ENCODE data around the gene YY1. TPM values are rescaled to one million over a fixed set of nuclear protein-coding genes. Genes with fewer than 3 reads are reported as not detected.
"Not testable (repeated sequence)": the region's sequence is repeated elsewhere in the genome, so short reads cannot be mapped to it uniquely, and the experiment has no call there.

YY1 gene
- total RNA-seq, 2 donors from 2014 or later = 75.5 to 77.9 TPM

DNA sequence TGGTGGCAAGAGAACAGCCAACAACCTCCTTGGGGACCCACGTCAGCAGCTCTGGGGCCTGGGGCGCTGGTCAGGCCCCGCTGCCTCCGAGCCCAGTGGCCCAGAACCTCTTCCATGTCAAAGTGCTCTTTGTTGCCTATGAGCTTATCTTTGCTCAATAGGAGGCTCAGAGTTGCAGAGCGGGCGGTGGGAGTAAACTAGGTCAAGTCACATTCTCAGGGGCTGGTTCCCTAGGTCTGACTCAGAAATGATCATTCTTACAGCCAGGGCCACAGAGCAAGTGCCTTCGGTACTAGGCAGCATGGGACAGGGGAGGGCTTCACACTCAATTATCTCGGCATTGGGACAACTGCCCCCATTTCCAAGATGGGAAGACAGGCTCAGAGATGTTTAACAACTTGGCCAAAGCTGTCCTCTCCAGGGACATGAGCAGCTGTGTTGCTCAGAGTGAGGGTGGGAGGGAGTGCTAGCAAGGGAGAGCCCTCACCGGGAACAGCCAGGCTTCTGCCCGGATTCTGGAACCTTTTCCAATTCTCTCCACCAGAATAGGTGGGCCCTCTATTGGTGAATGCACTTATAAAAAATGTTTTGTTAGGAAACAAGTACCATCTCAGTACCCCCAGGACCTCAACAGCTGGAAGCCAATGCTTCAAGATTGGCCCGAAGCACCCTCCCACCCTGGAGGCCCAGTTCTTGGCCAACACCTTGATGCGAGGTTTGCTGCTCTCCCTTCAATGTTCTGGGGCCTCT, 55.4 kb downstream of the YY1 start:
- no peaks in the 10 kb centered on the region for H3K9me3 ChIP-seq (ENCODE audit: control insufficient read depth, low read length, poor library complexity, severe bottlenecking)
- no peaks in the 10 kb centered on the region for H3K27me3 Mint-ChIP-seq
- H3K27ac Mint-ChIP-seq = no peak overlapping the region
- no peak for ATAC-seq
- H3K36me3 Mint-ChIP-seq (ENCODE audit: low read depth) = no peaks in the 10 kb centered on the region
- no peak for DNase-seq
- no peak overlapping the region for H3K4me3 Mint-ChIP-seq
- no peaks in the 10 kb centered on the region for H3K4me1 Mint-ChIP-seq

DNA sequence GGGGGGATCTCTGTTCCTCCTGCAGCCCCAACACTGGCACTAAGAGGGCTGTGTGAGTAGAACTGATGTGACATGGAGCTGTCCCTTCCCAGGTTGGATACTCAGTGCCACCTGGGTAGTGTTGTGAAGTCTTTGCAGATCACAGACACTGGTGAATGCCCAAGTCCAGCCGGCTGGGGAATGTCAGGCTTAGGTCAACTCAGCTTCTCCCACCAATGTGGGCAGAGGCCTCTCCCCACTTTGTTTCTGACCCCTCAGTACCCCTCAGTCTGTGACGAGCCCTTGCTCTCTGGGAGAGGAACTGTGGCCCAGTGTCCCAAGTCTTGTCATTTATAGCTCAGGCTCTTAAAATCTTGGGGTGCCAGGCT, 56.0 kb downstream of the YY1 start:
- no peak for ATAC-seq

DNA sequence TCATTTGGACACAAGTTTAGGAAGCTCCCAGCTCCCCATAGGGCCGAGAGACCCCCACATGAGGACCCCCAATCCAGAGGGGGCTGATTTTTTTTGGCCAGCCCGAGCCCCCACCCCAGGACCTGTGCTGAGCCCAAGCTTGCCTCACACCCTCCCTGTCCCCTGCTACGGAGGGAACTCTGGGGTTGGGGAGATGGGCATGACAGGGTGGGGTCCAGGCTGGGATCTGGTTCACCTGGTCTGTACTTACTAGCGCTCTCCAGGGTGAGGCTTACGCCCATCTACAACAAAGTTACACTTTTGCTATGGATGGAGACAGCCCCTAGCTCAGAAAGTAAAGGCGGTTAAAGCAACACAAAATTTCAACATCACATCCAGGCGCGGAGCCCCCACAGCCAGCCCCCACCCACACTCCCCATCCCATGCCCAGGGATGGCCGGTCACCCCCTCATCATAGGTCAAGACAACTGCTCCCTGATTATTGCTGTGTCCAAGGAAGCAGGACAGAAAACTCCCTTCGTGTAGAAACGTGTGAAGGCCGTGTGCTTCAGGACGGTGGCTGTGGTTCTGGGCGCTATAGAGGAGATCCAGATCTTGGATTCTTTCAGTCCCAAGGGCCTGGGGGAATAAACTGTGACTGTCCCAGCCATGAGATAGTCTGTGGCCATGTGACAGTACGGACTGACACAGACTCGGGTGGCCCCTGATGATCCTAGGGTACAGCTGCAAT, 56.6 kb downstream of the YY1 start:
- H3K9me3 ChIP-seq (ENCODE audit: control insufficient read depth, low read length, poor library complexity, severe bottlenecking) = no peaks in the 10 kb centered on the region
- no peak overlapping the region for H3K27ac Mint-ChIP-seq
- ATAC-seq (no peak), DNase-seq (no peak)
- H3K27me3 Mint-ChIP-seq = no peaks in the 10 kb centered on the region
- H3K36me3 Mint-ChIP-seq (ENCODE audit: low read depth) = no peaks in the 10 kb centered on the region
- H3K4me3 Mint-ChIP-seq = no peak overlapping the region
- no peaks in the 10 kb centered on the region for H3K4me1 Mint-ChIP-seq

More for the DNA sequence above, 56.0 kb downstream of the YY1 start:
- Mint-ChIP-seq H3K4me1 (no peaks in the 10 kb centered on the region), H3K4me3 (no peak overlapping the region), H3K36me3 (ENCODE audit: low read depth) (no peaks in the 10 kb centered on the region), H3K27ac (no peak overlapping the region), H3K27me3 (no peaks in the 10 kb centered on the region)
- H3K9me3 ChIP-seq (ENCODE audit: control insufficient read depth, low read length, poor library complexity, severe bottlenecking) = no peaks in the 10 kb centered on the region
- no peak for DNase-seq

DNA sequence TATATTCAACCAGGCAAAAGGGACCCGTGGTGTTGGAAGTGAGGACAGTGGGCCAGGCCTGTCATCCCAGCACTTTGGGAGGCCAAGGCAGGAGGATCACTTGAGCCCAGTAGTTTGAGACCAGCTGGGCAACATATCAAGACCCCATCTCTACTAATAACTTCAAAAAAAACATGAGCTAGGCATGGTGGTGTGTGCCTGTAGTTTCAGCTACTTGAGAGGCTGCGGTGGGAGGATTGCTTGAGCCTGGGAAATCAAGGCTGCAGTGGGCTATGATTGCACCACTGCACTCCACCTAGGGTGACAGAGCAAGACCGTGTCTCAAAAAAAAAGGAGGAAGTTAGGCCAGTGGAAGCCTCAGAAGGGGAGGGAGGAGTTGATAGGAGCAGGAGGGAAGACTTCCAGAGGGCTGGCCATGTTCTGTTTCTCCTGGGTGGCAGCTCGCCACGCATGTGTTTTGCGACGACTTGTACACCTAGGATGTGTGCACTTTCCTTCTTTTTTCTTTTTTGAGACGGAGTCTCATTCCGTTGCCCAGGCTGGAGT, 57.2 kb downstream of the YY1 start:
- H3K4me1 Mint-ChIP-seq = no peaks in the 10 kb centered on the region
- no peaks in the 10 kb centered on the region for H3K36me3 Mint-ChIP-seq (ENCODE audit: low read depth)
- H3K4me3 Mint-ChIP-seq = no peak overlapping the region
- no peak for DNase-seq
- H3K27me3 Mint-ChIP-seq = no peaks in the 10 kb centered on the region
- H3K27ac Mint-ChIP-seq = no peak overlapping the region
- ATAC-seq = no peak
- H3K9me3 ChIP-seq (ENCODE audit: control insufficient read depth, low read length, poor library complexity, severe bottlenecking) = no peaks in the 10 kb centered on the region

DNA sequence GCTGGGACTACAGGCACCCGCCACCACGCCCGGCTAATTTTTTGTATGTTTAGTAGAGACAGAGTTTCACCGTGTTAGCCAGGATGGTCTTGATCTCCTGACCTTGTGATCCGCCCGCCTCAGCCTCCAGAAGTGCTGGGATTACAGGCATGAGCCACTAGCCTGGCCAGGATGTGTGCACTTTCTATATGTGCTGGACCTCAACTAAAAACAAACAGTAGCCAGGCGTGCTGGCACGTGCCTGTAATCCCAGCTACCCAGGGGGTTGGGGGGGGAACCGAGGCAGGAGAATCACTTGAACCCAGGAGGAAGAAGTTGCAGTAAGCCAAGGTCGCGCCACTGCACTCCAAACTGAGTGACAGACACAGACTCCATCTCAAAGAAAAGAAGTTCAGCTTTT, 57.8 kb downstream of the YY1 start:
- DNase-seq; H3K36me3 Mint-ChIP-seq (ENCODE audit: low read depth); H3K27me3 Mint-ChIP-seq; ATAC-seq; H3K4me1 Mint-ChIP-seq; H3K9me3 ChIP-seq (ENCODE audit: control insufficient read depth, low read length, poor library complexity, severe bottlenecking); H3K4me3 Mint-ChIP-seq: not testable (repeated sequence)
- H3K27ac Mint-ChIP-seq = peak overlapping the region; percentile 11

DNA sequence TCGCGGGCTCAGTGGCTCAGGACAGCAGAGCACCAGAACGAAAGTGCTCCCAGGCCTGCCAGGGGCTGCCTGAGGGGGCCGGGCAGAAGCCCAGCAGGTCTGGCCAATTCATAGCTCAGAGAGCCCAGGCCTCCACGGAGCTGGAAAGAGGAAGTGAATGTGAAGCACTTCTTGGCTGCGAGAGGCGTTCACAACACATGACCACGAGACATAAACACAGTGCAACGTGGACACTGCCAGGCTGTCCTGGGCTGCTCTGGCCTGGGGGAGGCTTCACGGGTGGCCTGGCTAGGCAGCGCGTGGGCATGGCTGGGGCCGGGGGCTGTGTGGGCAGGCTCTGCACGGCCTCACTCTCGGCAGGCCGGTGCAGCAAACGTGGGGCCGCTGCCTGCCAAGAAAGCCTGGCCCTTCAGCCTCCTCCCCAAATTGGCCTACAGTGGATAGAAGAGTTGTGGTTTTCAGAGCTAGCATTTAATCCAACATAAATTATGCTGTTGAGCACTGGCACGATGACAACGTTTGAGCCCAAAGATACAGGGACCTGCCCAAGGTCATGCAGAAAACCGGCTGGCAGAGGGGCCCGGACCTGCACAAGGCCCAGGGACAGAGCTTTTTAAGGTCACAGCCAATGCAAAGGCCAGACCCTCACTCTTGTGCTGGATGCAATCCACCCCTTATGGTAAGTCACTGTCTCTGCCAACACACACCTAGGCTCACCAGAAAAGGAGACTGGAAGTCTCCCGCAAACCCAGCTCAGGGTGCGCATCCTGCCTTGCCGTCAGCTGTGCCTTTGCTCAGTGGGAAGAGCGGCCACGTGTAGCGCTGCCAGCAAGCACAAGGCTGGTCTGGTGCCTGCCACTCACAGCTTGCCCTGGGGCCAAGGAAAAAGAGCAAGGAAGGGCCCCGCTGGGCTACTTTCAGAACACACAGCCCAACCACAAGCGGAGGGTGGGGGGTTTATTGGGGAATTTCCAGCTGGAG, 58.7 kb downstream of the YY1 start:
- peak overlapping the region; percentile 11 for H3K27ac Mint-ChIP-seq
- no peak for DNase-seq
- H3K4me3 Mint-ChIP-seq = no peak overlapping the region
- H3K9me3 ChIP-seq (ENCODE audit: control insufficient read depth, low read length, poor library complexity, severe bottlenecking) = no peaks in the 10 kb centered on the region
- no peaks in the 10 kb centered on the region for H3K36me3 Mint-ChIP-seq (ENCODE audit: low read depth)
- no peaks in the 10 kb centered on the region for H3K4me1 Mint-ChIP-seq
- peak; percentile 60 for ATAC-seq
- H3K27me3 Mint-ChIP-seq = no peaks in the 10 kb centered on the region

DNA sequence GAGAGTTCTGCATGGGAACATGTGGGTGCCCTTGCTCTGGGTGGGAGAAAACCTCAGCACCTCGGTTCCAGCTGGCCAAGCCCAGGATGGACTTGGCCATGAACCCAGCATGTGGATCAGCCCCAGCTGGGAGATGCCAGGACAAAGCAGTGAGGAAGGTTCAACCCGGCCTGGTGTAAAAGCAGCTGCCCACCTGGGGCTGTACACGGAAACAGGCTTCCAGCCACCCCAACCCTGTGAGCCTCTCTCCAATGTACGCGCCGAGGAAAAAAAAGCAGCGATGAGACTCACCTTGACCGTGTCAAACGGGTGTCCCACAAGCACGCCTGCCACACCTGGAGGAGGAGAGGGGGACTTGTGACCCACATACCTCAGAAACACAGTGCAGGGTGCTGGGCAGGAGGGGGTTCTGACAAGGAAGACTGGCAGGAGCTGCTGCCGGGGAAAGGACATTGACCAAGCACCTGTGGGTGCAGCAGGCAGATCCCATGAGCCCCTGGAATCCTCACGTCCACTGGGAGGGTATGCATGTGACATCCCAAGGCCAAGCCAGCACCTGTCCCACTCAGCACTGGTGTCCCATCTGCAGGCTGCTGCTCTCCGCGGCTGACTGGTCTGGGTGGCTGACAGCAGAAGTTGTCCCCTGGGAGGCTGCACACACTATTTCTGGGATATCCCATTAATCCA, 59.8 kb downstream of the YY1 start:
- Mint-ChIP-seq H3K4me1 (no peaks in the 10 kb centered on the region), H3K36me3 (ENCODE audit: low read depth) (no peaks in the 10 kb centered on the region), H3K27ac (peak overlapping the region; percentile 11), H3K27me3 (no peaks in the 10 kb centered on the region), H3K4me3 (no peak overlapping the region)
- ATAC-seq (no peak), DNase-seq (no peak)
- H3K9me3 ChIP-seq (ENCODE audit: control insufficient read depth, low read length, poor library complexity, severe bottlenecking) = no peaks in the 10 kb centered on the region

DNA sequence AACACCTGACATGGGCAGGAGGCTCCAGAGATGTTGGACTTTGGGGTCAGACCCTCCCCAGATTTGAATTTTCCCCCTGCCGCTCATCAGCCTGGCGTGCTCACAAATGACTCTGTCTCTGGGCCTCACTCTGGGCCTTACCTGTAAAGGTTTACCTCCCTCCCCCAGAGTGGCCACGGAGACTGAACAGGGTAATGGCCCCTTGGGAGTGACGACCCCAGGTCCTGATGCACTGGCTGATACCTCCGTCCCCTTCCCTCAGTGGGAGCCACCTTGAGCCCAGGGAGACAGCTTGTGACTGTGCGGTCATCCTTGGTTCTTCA, 60.3 kb downstream of the YY1 start:
- H3K27me3 Mint-ChIP-seq = no peaks in the 10 kb centered on the region
- no peak for DNase-seq
- no peak overlapping the region for H3K4me3 Mint-ChIP-seq
- no peaks in the 10 kb centered on the region for H3K36me3 Mint-ChIP-seq (ENCODE audit: low read depth)
- H3K27ac Mint-ChIP-seq = peak overlapping the region; percentile 11
- no peak for ATAC-seq
- H3K4me1 Mint-ChIP-seq = no peaks in the 10 kb centered on the region
- H3K9me3 ChIP-seq (ENCODE audit: control insufficient read depth, low read length, poor library complexity, severe bottlenecking) = no peaks in the 10 kb centered on the region

DNA sequence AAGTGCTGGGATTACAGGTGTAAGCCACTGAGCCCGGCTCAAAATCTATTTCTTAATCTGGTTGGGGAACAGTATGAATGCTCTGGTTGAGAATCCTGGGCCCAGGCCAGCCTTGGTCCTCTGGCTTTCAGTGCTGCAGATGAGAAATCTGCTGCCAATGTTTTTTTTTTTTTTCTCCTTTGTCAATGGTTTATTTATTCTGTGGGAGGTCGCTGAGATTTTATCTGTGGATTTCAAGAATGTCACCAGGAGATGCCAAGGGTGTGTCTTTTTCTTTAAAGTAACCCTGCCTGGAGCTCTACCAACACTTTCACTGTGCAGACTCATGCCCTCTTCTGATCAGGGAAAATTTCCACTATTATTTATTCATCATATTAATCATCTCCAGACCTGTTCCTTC, 63.7 kb downstream of the YY1 start:
- Mint-ChIP-seq H3K4me3 (no peak overlapping the region), H3K4me1 (peaks cover 10% of the 10 kb centered on the region), H3K27ac (no peak overlapping the region), H3K36me3 (ENCODE audit: low read depth) (no peaks in the 10 kb centered on the region), H3K27me3 (no peaks in the 10 kb centered on the region)
- DNase-seq = no peak
- ATAC-seq = no peak
- H3K9me3 ChIP-seq (ENCODE audit: control insufficient read depth, low read length, poor library complexity, severe bottlenecking) = no peaks in the 10 kb centered on the region

DNA sequence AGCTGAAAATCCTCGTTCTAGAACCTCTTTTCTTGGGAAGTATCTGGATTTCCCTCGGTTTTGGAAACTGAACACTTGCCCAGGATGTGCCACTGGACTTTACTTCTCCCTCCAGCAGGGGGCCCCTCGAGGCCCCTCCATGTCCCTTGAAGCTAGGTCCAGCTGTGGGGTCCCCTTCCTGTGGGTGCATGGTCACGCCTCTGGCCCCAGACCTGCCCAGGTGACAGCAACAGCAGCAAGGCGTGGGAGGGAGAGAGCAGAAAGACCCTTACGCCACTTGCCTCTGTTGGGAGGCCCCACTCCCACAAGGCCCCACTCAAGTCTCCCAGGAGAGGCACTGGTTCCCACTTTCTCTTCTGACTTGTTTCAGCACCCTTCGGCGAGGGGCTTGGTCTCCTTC, 64.2 kb downstream of the YY1 start:
- Mint-ChIP-seq H3K27me3 (no peaks in the 10 kb centered on the region), H3K36me3 (ENCODE audit: low read depth) (no peaks in the 10 kb centered on the region), H3K27ac (no peak overlapping the region), H3K4me1 (peaks cover 11% of the 10 kb centered on the region), H3K4me3 (no peak overlapping the region)
- no peak for DNase-seq
- H3K9me3 ChIP-seq (ENCODE audit: control insufficient read depth, low read length, poor library complexity, severe bottlenecking) = no peaks in the 10 kb centered on the region
- ATAC-seq = no peak

DNA sequence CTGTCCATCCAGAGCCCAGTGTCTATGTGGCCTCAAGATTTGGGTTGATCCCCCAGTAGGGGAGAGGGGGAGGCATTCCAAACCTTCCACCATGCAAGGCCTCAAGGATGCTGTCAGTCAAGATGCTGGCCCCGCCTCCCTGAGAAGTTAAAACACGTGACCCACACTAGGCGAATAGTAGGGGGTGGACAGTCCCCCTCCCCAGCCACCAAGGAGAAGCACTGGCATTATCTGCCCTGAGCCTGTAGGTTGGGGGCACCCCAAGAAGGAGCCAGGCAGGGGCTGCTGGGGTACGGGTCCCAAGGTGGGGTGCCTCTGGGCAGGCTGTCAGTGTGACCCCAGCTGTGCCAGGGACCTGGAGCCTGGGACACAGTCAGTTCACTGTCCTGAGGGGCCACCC, 65.0 kb downstream of the YY1 start:
- ATAC-seq (no peak), DNase-seq (no peak)
- Mint-ChIP-seq H3K27ac (no peak overlapping the region), H3K27me3 (no peaks in the 10 kb centered on the region), H3K4me3 (peak overlapping the region; percentile 63), H3K36me3 (ENCODE audit: low read depth) (no peaks in the 10 kb centered on the region), H3K4me1 (peaks cover 11% of the 10 kb centered on the region)
- H3K9me3 ChIP-seq (ENCODE audit: control insufficient read depth, low read length, poor library complexity, severe bottlenecking) = no peaks in the 10 kb centered on the region

DNA sequence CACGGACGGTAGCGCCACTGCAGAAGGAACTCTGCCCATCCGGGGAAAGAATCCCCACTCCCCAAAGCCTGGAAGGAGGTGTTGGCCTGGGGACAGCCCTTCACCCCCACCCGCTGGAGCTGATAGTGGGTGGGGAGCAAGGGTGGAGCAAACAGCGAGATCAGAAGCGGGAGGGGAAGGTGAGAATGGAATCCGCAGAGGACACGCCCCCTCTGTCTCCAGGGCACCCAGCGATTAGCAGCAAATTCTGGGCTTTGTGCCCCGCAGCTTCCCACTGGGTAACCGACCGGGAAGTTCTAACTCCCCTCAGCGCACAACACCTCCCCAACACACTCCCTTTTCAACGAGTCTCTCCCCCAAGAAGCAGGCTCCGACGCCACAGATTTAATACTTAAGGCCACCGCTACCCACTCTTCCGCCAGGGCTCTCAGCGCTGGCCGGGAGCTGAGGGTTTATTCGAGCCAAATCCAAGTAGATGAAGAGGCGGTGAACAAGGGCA, 65.9 kb downstream of the YY1 start:
- Mint-ChIP-seq H3K4me1 (peaks cover 11% of the 10 kb centered on the region), H3K36me3 (ENCODE audit: low read depth) (no peaks in the 10 kb centered on the region), H3K27ac (no peak overlapping the region), H3K4me3 (peak overlapping the region; percentile 88), H3K27me3 (no peaks in the 10 kb centered on the region)
- DNase-seq (no peak), ATAC-seq (no peak)
- no peaks in the 10 kb centered on the region for H3K9me3 ChIP-seq (ENCODE audit: control insufficient read depth, low read length, poor library complexity, severe bottlenecking)

Measured in T-helper 17 cell (primary cell).